PFSK-1 (cell line): ENCODE data around the gene TSPYL1.

Experiments
- FOXP2 ChIP-seq: optimal IDR thresholded peaks from 2 replicates; pipeline ENCODE3; 2011; ENCODE audit warnings: borderline replicate concordance, control low read depth, inconsistent platforms; ENCODE audit not compliant: insufficient read depth; ENCODE audit errors: extremely low read length, extremely low read depth
- POLR2AphosphoS5 ChIP-seq: IDR thresholded peaks from 2 replicates; pipeline ENCODE4 v1.6.1; 2012; ENCODE audit warnings: low read depth, mild to moderate bottlenecking, control low read depth, low read length, moderate library complexity
- SIN3A ChIP-seq: IDR thresholded peaks from 2 replicates; pipeline ENCODE4 v1.6.1; 2012; ENCODE audit warnings: mild to moderate bottlenecking, low read length, moderate library complexity, borderline replicate concordance; ENCODE audit not compliant: insufficient read depth
- TAF1 ChIP-seq: IDR thresholded peaks from 2 replicates; pipeline ENCODE4 v1.6.1; 2012; ENCODE audit warnings: low read length, control low read depth, borderline replicate concordance; ENCODE audit not compliant: insufficient read depth
- TF ChIP-seq, protein P1 (sequence below), 2 experiments: IDR thresholded peaks; 2 replicates each; pipeline versions ENCODE4 v1.6.1 to v1.8.0; 2011 to 2012; ENCODE audit warnings: low read depth in 2 of 2, low read length in 2 of 2, control low read depth in 1 of 2, inconsistent platforms in 1 of 2, mild to moderate bottlenecking in 1 of 2, moderate library complexity in 1 of 2; ENCODE audit not compliant: insufficient read depth in 1 of 2

TSPYL1 gene

DNA sequence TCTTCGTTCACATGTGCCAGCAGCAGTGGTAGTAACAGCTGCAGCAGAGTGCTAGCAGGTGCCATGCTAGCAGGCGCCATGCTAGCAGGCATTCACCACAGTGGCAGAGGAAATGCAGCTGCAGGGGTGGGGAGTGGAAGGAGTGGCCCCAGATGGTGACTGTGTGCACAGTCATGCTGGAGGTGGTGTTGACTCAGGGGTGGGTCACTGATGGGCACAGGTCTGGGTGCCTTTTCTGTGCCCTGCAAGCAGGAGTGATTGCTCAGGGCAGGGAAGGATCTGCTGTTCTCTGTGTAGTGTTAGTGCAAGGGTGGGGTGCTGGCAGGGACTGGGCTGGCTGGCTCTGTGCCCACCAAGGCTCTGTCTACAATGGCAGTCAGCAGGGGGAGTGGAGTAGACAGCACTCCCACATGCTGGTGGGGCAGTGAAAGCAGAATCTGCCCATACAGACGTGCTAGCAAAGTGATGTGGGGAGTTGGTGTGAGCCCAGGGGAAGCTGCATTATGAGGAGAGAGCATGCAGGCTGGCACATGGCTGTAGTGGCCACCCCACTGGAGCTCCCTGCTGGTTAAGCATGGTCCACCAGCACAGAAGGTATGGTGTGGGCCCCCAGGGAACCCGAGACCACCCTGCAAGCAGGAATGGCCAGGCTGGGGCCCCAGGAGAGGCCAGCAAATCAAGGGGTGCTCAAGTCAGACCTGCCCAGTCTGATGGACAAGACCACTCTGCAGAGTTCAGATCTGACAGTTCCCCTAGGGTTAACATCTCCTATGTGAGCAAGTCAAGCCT is 14.5 kb downstream of the TSPYL1 start:
- TF ChIP-seq POLR2AphosphoS5: no peak
- no peak for TF ChIP-seq FOXP2

DNA sequence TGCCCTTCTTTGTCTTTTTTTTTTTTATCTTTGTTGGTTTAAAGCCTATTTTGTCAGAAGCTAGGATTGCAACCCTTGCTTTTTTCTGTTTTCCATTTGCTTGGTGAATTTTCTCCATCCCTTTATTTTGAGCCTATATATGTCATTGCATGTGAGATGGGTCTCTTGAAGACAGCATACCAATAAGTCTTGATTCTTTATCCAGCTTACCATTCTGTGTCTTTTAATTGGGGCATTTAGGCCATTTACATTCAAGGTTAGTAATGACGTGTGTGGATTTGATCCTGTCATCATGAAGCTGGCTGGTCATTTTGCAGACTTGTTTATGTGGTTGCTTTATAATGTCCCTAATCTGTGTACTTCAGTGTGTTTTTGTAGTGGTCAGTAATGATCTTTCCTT is 16.4 kb downstream of the TSPYL1 start:
- no peak for TF ChIP-seq TAF1
- no peak for TF ChIP-seq FOXP2
- TF ChIP-seq POLR2AphosphoS5: no peak
- TF ChIP-seq, protein P1, sequence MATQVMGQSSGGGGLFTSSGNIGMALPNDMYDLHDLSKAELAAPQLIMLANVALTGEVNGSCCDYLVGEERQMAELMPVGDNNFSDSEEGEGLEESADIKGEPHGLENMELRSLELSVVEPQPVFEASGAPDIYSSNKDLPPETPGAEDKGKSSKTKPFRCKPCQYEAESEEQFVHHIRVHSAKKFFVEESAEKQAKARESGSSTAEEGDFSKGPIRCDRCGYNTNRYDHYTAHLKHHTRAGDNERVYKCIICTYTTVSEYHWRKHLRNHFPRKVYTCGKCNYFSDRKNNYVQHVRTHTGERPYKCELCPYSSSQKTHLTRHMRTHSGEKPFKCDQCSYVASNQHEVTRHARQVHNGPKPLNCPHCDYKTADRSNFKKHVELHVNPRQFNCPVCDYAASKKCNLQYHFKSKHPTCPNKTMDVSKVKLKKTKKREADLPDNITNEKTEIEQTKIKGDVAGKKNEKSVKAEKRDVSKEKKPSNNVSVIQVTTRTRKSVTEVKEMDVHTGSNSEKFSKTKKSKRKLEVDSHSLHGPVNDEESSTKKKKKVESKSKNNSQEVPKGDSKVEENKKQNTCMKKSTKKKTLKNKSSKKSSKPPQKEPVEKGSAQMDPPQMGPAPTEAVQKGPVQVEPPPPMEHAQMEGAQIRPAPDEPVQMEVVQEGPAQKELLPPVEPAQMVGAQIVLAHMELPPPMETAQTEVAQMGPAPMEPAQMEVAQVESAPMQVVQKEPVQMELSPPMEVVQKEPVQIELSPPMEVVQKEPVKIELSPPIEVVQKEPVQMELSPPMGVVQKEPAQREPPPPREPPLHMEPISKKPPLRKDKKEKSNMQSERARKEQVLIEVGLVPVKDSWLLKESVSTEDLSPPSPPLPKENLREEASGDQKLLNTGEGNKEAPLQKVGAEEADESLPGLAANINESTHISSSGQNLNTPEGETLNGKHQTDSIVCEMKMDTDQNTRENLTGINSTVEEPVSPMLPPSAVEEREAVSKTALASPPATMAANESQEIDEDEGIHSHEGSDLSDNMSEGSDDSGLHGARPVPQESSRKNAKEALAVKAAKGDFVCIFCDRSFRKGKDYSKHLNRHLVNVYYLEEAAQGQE (IDR thresholded peaks at IDR 0.05; ENCODE audit: insufficient read depth in 1 of 2, low read depth in 2 of 2, low read length in 2 of 2): no peak
- TF ChIP-seq SIN3A: no peak

DNA sequence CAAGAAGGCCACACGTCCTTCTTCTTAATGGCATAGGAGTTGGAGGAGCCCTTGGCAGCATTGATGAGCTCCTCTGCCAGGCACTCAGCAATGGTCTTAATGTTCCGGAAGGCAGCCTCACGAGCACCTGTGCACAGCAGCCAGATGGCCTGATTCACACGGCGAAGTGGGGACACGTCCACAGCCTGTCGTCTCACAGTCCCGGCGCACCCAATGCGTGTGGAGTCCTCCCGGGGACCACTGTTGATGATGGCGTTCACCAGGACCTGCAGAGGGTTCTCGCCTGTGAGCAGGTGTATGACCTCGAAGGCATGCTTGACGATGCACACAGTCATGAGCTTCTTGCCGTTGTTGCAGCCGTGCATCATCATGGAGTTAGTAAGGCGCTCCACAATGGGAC is 21.2 kb downstream of the TSPYL1 start:
- TF ChIP-seq POLR2AphosphoS5: no peak
- no peak for TF ChIP-seq FOXP2
- TF ChIP-seq TAF1: no peak
- TF ChIP-seq SIN3A: no peak
- TF ChIP-seq, protein P1 (IDR thresholded peaks at IDR 0.05; ENCODE audit: insufficient read depth in 1 of 2, low read depth in 2 of 2, low read length in 2 of 2): no peak

DNA sequence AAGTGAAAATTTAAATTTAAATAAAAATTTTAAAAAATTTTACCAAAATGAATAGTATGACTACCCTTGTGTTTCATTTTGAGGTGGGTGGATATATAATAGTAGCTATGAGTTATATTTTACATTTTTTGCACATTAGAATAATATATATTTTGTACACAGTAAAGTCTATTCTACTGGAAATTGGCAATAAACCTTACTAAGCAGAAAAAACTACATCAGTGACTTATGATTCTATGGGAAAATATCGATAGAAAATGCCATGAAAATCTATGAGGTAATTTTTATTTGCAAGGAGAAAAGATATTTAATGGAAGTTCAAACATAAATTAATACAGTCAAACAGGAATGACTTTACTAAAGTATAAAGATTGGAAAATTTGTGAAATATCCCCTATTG is 23.0 kb downstream of the TSPYL1 start:
- TF ChIP-seq TAF1: no peak
- no peak for TF ChIP-seq FOXP2
- TF ChIP-seq, protein P1 (IDR thresholded peaks at IDR 0.05; ENCODE audit: insufficient read depth in 1 of 2, low read depth in 2 of 2, low read length in 2 of 2): no peak
- no peak for TF ChIP-seq POLR2AphosphoS5
- TF ChIP-seq SIN3A: no peak

DNA sequence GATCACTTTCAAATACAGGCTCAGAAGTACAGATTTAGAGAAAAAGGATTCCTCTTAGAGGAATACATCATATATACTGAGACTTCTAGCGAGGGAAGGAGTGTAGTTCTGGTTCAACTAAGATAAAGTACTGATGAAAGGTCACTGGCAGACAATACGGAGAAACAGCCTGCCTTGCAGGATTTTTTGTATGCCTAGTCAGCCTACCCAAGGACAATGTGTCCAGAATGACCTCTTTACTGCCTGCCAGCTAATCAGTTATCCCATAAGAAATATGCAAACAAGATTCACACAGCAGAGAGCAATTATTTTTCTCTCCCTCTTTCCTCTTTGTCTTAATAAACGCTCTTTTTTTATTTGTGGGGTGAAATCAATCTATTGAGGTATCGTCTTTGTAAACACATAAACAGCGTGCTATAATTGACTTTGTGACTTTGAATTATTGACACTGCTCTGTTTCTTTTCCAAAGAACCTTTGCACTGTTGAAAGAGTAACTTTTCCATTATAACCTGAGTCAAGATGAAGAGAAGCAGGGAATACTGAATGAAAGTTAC is 24.4 kb downstream of the TSPYL1 start:
- TF ChIP-seq POLR2AphosphoS5 (no peak), SIN3A (no peak), TAF1 (no peak), FOXP2 (no peak)
- TF ChIP-seq, protein P1 (IDR thresholded peaks at IDR 0.05; ENCODE audit: insufficient read depth in 1 of 2, low read depth in 2 of 2, low read length in 2 of 2): no peak
